NCI-H146 treated with DMSO at 0.1 percent for 48 hours (cell line): ENCODE results near the gene ZNF621.
"Not testable (repeated sequence)": the region's sequence is repeated elsewhere in the genome, so short reads cannot be mapped to it uniquely, and the experiment has no call there.

Experiments
- DNase-seq: peaks from one replicate; lab custom pipeline; 2025; ENCODE audit not compliant: unreplicated experiment; lab: John Stamatoyannopoulos, UW

Gene ZNF621

GRCh38 chr3:40534283-40534682 is 9.5 kb downstream of the ZNF621 start:
- no peak for DNase-seq

- no peak for DNase-seq
Observed at GRCh38 chr3:40546816-40547215, 22.1 kb downstream of the ZNF621 start.

GRCh38 chr3:40550167-40550566 is 25.4 kb downstream of the ZNF621 start:
- DNase-seq, result no peak

DNA sequence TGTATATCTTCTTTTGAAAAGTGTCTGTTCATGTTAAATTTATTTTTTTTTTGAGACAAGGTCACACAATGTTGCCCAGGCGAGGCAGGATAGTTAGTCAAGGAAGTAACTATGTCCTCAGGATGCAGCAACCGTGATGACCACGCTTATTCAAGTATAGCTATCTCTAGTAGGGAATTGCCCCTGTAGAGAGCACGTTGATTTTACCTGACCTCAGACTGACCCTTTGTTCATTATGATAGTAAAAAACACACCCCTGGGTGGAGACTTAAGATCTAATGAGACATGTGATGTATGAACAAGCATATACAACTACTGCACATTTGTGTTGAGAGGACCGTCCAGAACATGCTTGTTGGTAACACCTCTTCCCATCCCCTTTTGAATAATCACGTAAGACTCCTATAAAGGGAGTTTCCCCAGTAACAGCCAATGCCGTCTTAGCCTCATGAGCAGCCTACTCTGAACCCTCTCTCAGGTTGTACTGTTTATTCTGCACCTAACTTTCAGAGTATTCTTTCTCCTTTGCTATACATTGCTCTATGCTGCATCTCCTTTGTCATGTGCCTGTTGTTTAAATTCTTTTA is 32.9 kb downstream of the ZNF621 start:
- no peak for DNase-seq

DNA sequence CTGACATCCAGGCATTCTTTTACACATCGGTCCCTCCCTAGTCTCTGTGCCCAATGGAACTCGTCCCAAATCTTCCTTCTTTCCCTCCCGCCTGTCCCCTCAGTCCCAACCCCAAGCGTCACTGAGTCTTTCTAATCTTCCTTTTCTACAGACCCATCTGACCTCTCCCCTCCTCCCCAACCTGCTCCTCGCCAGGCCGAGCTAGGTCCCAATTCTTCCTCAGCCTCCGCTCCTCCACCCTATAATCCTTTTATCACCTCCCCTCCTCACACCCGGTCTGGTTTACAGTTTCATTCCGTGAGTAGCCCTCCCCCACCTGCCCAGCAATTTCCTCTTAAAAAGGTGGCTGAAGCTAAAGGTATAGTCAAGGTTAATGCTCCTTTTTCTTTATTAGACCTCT is 37.7 kb downstream of the ZNF621 start:
- DNase-seq, result not testable (repeated sequence)

DNA sequence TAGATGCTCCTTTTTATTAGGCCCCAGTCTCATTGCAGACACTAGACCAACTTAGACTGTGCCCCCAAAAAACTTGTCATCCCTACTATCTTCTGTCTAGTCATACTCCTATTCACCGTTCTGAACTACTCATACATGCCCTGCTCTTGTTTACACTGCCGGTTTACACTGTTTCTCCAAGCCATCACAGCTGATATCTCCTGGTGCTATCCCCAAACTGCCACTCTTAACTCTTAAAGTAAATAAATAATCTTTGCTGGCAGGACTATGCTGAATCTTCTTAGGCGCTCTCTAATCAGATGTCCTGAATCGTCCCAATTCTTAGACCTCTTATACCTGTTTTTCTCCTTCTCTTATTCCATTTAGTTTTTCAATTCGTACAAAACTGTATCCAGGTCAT is 40.9 kb downstream of the ZNF621 start:
- DNase-seq, result not testable (repeated sequence)

DNA sequence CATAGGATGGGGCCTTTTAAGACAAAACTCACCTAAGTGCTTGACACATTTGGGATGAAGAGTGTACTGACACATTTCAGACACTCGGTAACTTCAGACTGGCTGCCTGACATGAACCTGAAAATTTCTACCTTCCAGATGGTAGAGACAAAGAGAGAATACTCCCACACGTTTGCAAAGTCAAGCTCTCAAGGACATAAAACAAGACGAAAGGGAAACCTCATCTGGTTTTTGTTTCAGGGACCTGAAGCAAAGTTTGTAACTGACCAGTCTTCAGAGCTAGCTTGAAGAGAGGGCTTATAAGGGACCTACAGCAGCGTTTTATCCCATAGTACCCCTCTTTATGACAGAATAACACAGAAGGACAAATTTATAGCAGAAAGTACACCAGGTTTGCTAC is 41.9 kb downstream of the ZNF621 start:
- DNase-seq, result no peak

GRCh38 chr3:40572588-40572987 is 47.8 kb downstream of the ZNF621 start:
- no peak for DNase-seq

- DNase-seq, result no peak
Observed at GRCh38 chr3:40574050-40574449, 49.3 kb downstream of the ZNF621 start.

DNA sequence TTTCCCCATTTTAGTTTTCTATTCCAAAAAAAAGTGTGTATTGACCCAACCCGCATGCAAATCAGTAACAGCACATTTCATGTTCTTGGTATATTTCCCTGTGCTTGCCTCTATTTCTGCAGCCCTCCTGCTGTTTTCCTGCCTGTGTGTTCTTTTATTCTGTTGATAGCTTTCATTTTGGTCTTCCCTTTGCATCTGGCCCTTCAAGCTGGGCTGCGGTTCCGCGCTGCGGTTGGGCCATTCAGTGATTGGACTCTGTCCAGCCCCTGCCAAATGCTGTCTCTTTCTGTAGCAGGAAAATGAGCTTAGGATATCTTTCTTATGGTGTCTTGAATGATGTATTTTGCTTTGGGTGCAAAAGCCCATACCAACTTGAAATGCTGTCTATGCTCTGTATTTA is 49.9 kb downstream of the ZNF621 start:
- DNase-seq, result no peak

GRCh38 chr3:40576396-40576795 is 51.6 kb downstream of the ZNF621 start:
- DNase-seq, result no peak

- peak; percentile 17 for DNase-seq
Observed at GRCh38 chr3:40580494-40581091, 55.8 kb downstream of the ZNF621 start.

GRCh38 chr3:40581166-40581565 is 56.4 kb downstream of the ZNF621 start:
- no peak for DNase-seq

- no peak for DNase-seq
Observed at GRCh38 chr3:40582401-40583027, 57.8 kb downstream of the ZNF621 start.

GRCh38 chr3:40583691-40584090 is 58.9 kb downstream of the ZNF621 start:
- no peak for DNase-seq

DNA sequence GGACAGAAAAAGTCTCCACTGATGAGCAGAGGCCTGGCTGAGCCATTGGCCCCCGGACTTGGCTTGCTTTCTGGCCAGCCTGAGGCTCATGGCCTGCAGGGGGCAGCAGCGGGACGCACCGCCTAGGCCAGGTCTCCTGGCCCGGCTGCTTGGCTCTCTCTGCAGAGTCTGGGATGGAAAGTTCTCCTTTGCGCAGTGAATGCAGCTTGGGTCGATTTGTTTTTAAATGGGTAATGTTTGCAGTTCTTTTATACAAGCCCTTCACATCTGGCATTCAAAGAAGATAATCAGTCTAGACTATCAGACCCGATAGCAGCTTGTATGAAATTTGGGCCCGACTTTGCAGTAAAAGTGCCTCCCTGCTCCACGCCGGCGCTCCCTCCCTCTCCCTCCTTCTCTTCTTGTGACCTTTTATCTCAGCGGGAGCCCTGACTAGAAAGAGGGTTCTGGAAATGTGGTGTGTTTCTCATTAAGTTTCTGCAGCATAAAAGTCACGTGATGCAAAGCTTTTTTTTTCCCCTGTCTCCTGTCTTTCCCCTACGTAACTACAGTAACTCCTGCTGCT is 59.9 kb downstream of the ZNF621 start:
- DNase-seq, result peak; percentile 16

- no peak for DNase-seq
Observed at GRCh38 chr3:40585381-40586016, 60.7 kb downstream of the ZNF621 start.

DNA sequence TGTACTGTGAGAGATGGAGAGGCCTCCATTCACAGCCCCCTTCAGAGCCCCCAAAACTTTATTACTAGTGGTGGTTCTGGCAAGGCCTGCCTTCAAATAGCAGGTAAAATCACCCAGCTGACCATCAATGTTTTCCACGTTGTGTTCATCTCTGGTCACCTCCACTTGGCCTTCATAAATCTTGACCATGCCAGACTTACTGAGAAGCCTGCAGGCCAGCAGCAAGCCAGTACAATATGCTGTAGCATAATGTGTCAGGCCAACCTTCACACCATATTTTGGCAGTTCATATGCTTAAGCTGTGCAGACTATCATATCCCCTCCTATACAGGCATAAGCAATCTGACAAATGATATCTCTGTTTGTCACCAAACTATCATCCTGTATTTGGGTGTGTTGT is 62.1 kb downstream of the ZNF621 start:
- DNase-seq, result no peak

GRCh38 chr3:40588406-40588805 is 63.6 kb downstream of the ZNF621 start:
- DNase-seq, result no peak
